Activated CD4-positive, alpha-beta T cell treated with anti-CD3 and anti-CD28 coated beads, Interleukin-2, amount 50 U/mL, for 24 hours (primary cell): ENCODE results near the gene UTS2R.

Experiments
- DNase-seq, 2 donors: peaks; one replicate each; pipeline ENCODE4 v3.0.0-alpha.2; 2020; ENCODE audit warnings: low read depth in 1 of 2, low spot score in 1 of 2

Gene UTS2R

GRCh38 chr17:82388223-82388921, 16.8 kb downstream of the UTS2R start:
- no peak for DNase-seq

GRCh38 chr17:82388922-82389283, 17.3 kb downstream of the UTS2R start:
- no peak for DNase-seq

- DNase-seq, result no peak
Observed at GRCh38 chr17:82389379-82389778, 17.8 kb downstream of the UTS2R start.

GRCh38 chr17:82390015-82390859, 18.7 kb downstream of the UTS2R start:
- no peak for DNase-seq

GRCh38 chr17:82390860-82391435, 19.4 kb downstream of the UTS2R start:
- no peak for DNase-seq

- DNase-seq, result no peak
Observed at GRCh38 chr17:82391496-82392066, 20.0 kb downstream of the UTS2R start.

GRCh38 chr17:82392209-82392920, 20.8 kb downstream of the UTS2R start:
- no peak for DNase-seq

- DNase-seq, result no peak
Observed at GRCh38 chr17:82392941-82393340, 21.4 kb downstream of the UTS2R start.

GRCh38 chr17:82394278-82394677, 22.7 kb downstream of the UTS2R start:
- no peak for DNase-seq

GRCh38 chr17:82396601-82397435, 25.3 kb downstream of the UTS2R start:
- no peak for DNase-seq

- no peak for DNase-seq
Observed at GRCh38 chr17:82397449-82398335, 26.1 kb downstream of the UTS2R start.

- no peak for DNase-seq
Observed at GRCh38 chr17:82399041-82399441, 27.5 kb downstream of the UTS2R start.

GRCh38 chr17:82399601-82400101, 28.1 kb downstream of the UTS2R start:
- DNase-seq, result no peak

- no peak for DNase-seq
Observed at GRCh38 chr17:82400206-82400605, 28.6 kb downstream of the UTS2R start.

- peak; percentile 6 to 30 for DNase-seq
Observed at GRCh38 chr17:82400830-82401229, 29.3 kb downstream of the UTS2R start.

GRCh38 chr17:82402865-82403264, 31.3 kb downstream of the UTS2R start:
- DNase-seq, result no peak

- DNase-seq, result no peak
Observed at GRCh38 chr17:82403662-82404660, 32.4 kb downstream of the UTS2R start.

GRCh38 chr17:82405051-82405450, 33.5 kb downstream of the UTS2R start:
- DNase-seq, result no peak
